GM19397 (cell line): ENCODE data around the gene SALL4.
"Not testable (repeated sequence)": the region's sequence is repeated elsewhere in the genome, so short reads cannot be mapped to it uniquely, and the experiment has no call there.

Experiments used
- ATAC-seq: cut with Tn5 transposase; IDR thresholded peaks from one replicate; pipeline ENCODE4 v1.9.1; 2021; ENCODE audit warnings: mild to moderate bottlenecking, moderate library complexity; ENCODE audit not compliant: unreplicated experiment

SALL4 gene

GRCh38 chr20:51767867-51768758, 34.2 kb downstream of the SALL4 start, which contains the start of gene ATP9A:
ATP9A (minus strand) TSS chr20:51768390; CDS start chr20:51768369, 21 bp downstream.
- ATAC-seq, result no peak

GRCh38 chr20:51766994-51767866, 35.1 kb downstream of the SALL4 start:
- ATAC-seq, result no peak

GRCh38 chr20:51765381-51765780, 36.9 kb downstream of the SALL4 start:
- ATAC-seq, result not testable (repeated sequence)

GRCh38 chr20:51763965-51764602, 38.2 kb downstream of the SALL4 start:
- ATAC-seq, result no peak

- no peak for ATAC-seq
Measured at GRCh38 chr20:51760905-51761546, 41.3 kb downstream of the SALL4 start.

GRCh38 chr20:51759769-51760510, 42.4 kb downstream of the SALL4 start:
- ATAC-seq, result no peak

GRCh38 chr20:51758978-51759544, 43.3 kb downstream of the SALL4 start:
- no peak for ATAC-seq

GRCh38 chr20:51757226-51757625, 45.1 kb downstream of the SALL4 start:
- no peak for ATAC-seq

- no peak for ATAC-seq
Measured at GRCh38 chr20:51756653-51757052, 45.7 kb downstream of the SALL4 start.

GRCh38 chr20:51753220-51753619, 49.1 kb downstream of the SALL4 start:
- ATAC-seq, result not testable (repeated sequence)

- ATAC-seq, result no peak
Measured at GRCh38 chr20:51752343-51752951, 49.9 kb downstream of the SALL4 start.

- no peak for ATAC-seq
Measured at GRCh38 chr20:51750770-51751388, 51.4 kb downstream of the SALL4 start.

- ATAC-seq, result no peak
Measured at GRCh38 chr20:51750037-51750769, 52.1 kb downstream of the SALL4 start.

- ATAC-seq, result no peak
Measured at GRCh38 chr20:51749674-51750036, 52.7 kb downstream of the SALL4 start.

GRCh38 chr20:51747182-51747911, 55.0 kb downstream of the SALL4 start:
- ATAC-seq, result no peak

GRCh38 chr20:51745804-51746203, 56.5 kb downstream of the SALL4 start:
- no peak for ATAC-seq

GRCh38 chr20:51740838-51741237, 61.5 kb downstream of the SALL4 start:
- no peak for ATAC-seq
